B cell (primary cell): ENCODE data around the gene MYADML2. TPM values are rescaled to one million over a fixed set of nuclear protein-coding genes. Genes with fewer than 3 reads are reported as not detected.

Experiments
- ATAC-seq: fragments of 200-7000 bp; cut with Tn5 transposase; one replicate; pipeline ENCODE4 v1.10.0; 2021; ENCODE audit warnings: low read depth, mild to moderate bottlenecking, moderate number of reproducible peaks, moderate library complexity
- CTCF ChIA-PET: fragments of 350-600 bp; sonication (Branson Sonifier 250); formaldehyde crosslinking; loops from one replicate; lab custom pipeline; 2021; ENCODE audit warnings: antibody characterized with exemption, inconsistent platforms; lab: Charles Lee
- POLR2A ChIA-PET: fragments of 350-600 bp; sonication (Branson Sonifier 250); formaldehyde crosslinking; loops from one replicate; lab custom pipeline; 2021; ENCODE audit warnings: antibody characterized with exemption; lab: Charles Lee
- DNase-seq: peaks from one replicate; pipeline ENCODE4 v3.0.0; 2013
- H2AFZ ChIP-seq: 2 replicates; pipeline ENCODE4 v1.6.1; 2012; ENCODE audit warnings: mild to moderate bottlenecking, low read depth, low read length; ENCODE audit not compliant: insufficient read depth, poor library complexity, severe bottlenecking
- H3K27ac ChIP-seq, 2 donors: 1 replicate in 1 of 2; 2 replicates in 1 of 2; pipeline ENCODE4 v1.5.1; 2012 to 2013; ENCODE audit warnings: low read length in 2 of 2, mild to moderate bottlenecking in 2 of 2, moderate library complexity in 1 of 2
- H3K27me3 ChIP-seq, 4 experiments: fragments of 200-600 bp in 1 of 4; sonication (generic) in 1 of 4; replicated peaks in 1 of 4; 1 replicate in 2 of 4; 2 replicates in 2 of 4; pipeline versions ENCODE4 v1.6.1 to v1.7.0; 2013 to 2016; ENCODE audit warnings: low read length in 3 of 4, mild to moderate bottlenecking in 2 of 4, mixed read lengths in 1 of 4, moderate library complexity in 1 of 4; ENCODE audit not compliant: insufficient read depth in 4 of 4, control insufficient read depth in 3 of 4; ENCODE audit errors: control extremely low read depth in 1 of 4
- H3K36me3 ChIP-seq, 2 experiments: replicated peaks in 1 of 2; 1 replicate in 1 of 2; 2 replicates in 1 of 2; pipeline versions ENCODE4 v1.6.1 to v1.7.1; 2013; ENCODE audit warnings: low read length in 1 of 2; ENCODE audit not compliant: insufficient read depth in 2 of 2, control insufficient read depth in 1 of 2; ENCODE audit errors: control extremely low read depth in 1 of 2, extremely low read depth in 1 of 2
- H3K4me1 ChIP-seq, 2 donors: fragments of 200-600 bp in 1 of 2; sonication (generic) in 1 of 2; 1 replicate in 1 of 2; 2 replicates in 1 of 2; pipeline versions ENCODE4 v1.5.1 to v1.6.1; 2013 to 2017; ENCODE audit warnings: low read length in 2 of 2; ENCODE audit not compliant: control insufficient read depth in 2 of 2, insufficient read depth in 2 of 2
- H3K4me2 ChIP-seq: replicated peaks from 2 replicates; pipeline ENCODE3; 2012; ENCODE audit warnings: mild to moderate bottlenecking, low read depth, low read length; ENCODE audit not compliant: poor library complexity, severe bottlenecking
- H3K4me3 ChIP-seq, 5 experiments: fragments of 200-600 bp in 1 of 5; sonication (generic) in 1 of 5; 1 replicate in 3 of 5; 2 replicates in 2 of 5; pipeline versions ENCODE4 v1.5.1 to v1.7.0; 2011 to 2016; ENCODE audit warnings: low read length in 4 of 5, mild to moderate bottlenecking in 4 of 5, low read depth in 2 of 5, control low read depth in 1 of 5, moderate library complexity in 1 of 5; ENCODE audit not compliant: insufficient read depth in 1 of 5; ENCODE audit errors: control extremely low read depth in 1 of 5, extremely low read depth in 1 of 5
- H3K79me2 ChIP-seq: fragments of 200-600 bp; sonication (generic); one replicate; pipeline ENCODE4 v1.6.0; 2016; ENCODE audit warnings: low read length; ENCODE audit not compliant: control insufficient read depth, insufficient read depth
- H3K9ac ChIP-seq: fragments of 200-600 bp; sonication (generic); 2 replicates; pipeline ENCODE4 v1.6.1; 2017; ENCODE audit warnings: mild to moderate bottlenecking, low read length, moderate library complexity
- H3K9me3 ChIP-seq, 3 donors: one replicate each; pipeline versions ENCODE4 v1.6.1 to v1.7.1; 2013; ENCODE audit warnings: low read length in 2 of 3; ENCODE audit not compliant: control insufficient read depth in 2 of 3, insufficient read depth in 1 of 3; ENCODE audit errors: control extremely low read depth in 1 of 3
- H4K20me1 ChIP-seq: 2 replicates; pipeline ENCODE4 v1.6.0; 2012; ENCODE audit warnings: mild to moderate bottlenecking, low read length; ENCODE audit not compliant: insufficient read depth, control insufficient read depth, poor library complexity, severe bottlenecking
- H3K27ac Mint-ChIP-seq: one replicate; pipeline ENCODE4 v1.8.0; 2021; ENCODE audit warnings: mixed read lengths
- H3K27me3 Mint-ChIP-seq: one replicate; pipeline ENCODE4 v1.8.0; 2021; ENCODE audit warnings: mixed read lengths
- H3K4me1 Mint-ChIP-seq: one replicate; pipeline ENCODE4 v1.8.0; 2021; ENCODE audit warnings: mixed read lengths
- H3K4me3 Mint-ChIP-seq: one replicate; pipeline ENCODE4 v1.8.0; 2021; ENCODE audit warnings: mixed read lengths
- H3K9me3 Mint-ChIP-seq: one replicate; pipeline ENCODE4 v1.8.0; 2022; ENCODE audit warnings: mixed read lengths; ENCODE audit not compliant: insufficient read depth
- EZH2 ChIP-seq: IDR thresholded peaks from 2 replicates; pipeline ENCODE4 v1.6.1; 2012; ENCODE audit warnings: borderline replicate concordance, low read depth, mild to moderate bottlenecking, moderate library complexity, low read length; ENCODE audit not compliant: insufficient read depth, poor library complexity, severe bottlenecking
- whole genome bisulfite sequencing: methylation state at CpG from one replicate; pipeline ENCODE4 v1.1.5; 2013; ENCODE audit warnings: missing lambda C conversion rate; ENCODE audit not compliant: insufficient coverage; 5-methylcytosine and 5-hydroxymethylcytosine counted together
- intact Hi-C: fragments of 100-400 bp; cut with micrococcal nuclease; formaldehyde crosslinking; loops from one replicate; pipeline ENCODE4 v1.10.0; 2022
- polyA plus RNA-seq: library from polyadenylated mRNA; depleted of rRNA; stranded (reverse); fragments of >200 nt; gene quantifications from 2 replicates; pipeline ENCODE4 v1.2.3, GENCODE V29; 2012
- total RNA-seq, 2 donors: library from RNA; stranded (reverse); fragments of 120-200 nt in 1 of 2; gene quantifications; 1 replicate in 1 of 2; 2 replicates in 1 of 2; pipeline versions ENCODE4 v1.2.3 to v1.2.4, GENCODE V29; 2013 to 2022
- TF ChIP-seq, protein P1 (sequence below): fragments of 200-600 bp; IDR thresholded peaks from one replicate; pipeline ENCODE4 v1.8.0; 2022; ENCODE audit warnings: antibody characterized with exemption, mild to moderate bottlenecking

Gene MYADML2
- total and polyA plus RNA-seq, 2 donors (not counting 1 experiment from before 2014, with no cell fraction given) = not detected

DNA sequence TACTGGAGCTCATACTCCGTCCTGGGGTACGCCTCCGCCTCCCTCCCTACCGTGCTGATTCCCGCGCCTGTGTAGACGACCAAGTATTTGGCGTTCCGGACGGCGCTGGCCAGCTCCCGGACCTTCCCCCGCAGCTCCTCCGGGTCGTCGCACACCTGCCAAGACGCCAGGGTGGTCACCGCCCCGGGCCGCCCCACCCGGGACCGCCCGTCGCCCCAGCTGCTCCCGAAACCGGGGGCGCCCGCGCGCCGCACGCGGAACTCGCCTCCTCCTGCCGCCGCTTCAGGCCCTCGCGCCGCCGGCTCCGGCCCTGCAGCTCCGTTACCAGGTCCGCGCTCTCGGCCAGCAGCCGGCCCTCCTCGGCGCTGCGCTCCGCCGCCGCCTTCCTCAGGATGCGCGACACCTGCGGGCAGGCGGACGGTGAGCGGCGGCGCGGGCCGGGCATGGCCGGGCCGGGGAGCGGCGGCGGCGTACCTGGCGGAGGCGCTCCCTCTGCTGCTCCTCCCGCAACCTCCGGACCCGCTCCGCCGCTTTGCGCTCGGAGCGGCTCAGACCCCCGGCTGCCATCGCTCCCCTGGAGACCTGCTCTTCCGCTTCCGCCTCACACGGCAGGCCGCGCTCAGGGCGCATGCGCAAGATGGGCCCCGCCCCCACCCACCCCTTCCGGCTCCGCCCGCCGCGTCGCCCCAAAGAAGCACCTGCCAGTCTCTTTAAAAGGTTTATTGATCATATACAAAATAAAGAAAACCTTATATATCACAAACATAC lies 29.3 kb downstream of the MYADML2 start, which contains the start of gene SIRT7:
SIRT7 (minus strand) TSS at position 612 of the 768 bp plus-strand sequence; CDS start at position 567, 45 bp downstream.
- peaks cover 28% of the 10 kb centered on the region for H3K4me1 Mint-ChIP-seq
- peak within 1 kb of the TSS; percentile 91 for H3K4me3 Mint-ChIP-seq
- H3K27ac ChIP-seq = peak within 1 kb of the TSS; percentile 44 to 61
- H3K9me3 ChIP-seq = no peaks in the 10 kb centered on the region
- TF ChIP-seq, protein P1, sequence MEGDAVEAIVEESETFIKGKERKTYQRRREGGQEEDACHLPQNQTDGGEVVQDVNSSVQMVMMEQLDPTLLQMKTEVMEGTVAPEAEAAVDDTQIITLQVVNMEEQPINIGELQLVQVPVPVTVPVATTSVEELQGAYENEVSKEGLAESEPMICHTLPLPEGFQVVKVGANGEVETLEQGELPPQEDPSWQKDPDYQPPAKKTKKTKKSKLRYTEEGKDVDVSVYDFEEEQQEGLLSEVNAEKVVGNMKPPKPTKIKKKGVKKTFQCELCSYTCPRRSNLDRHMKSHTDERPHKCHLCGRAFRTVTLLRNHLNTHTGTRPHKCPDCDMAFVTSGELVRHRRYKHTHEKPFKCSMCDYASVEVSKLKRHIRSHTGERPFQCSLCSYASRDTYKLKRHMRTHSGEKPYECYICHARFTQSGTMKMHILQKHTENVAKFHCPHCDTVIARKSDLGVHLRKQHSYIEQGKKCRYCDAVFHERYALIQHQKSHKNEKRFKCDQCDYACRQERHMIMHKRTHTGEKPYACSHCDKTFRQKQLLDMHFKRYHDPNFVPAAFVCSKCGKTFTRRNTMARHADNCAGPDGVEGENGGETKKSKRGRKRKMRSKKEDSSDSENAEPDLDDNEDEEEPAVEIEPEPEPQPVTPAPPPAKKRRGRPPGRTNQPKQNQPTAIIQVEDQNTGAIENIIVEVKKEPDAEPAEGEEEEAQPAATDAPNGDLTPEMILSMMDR = no peak
- no peak for TF ChIP-seq EZH2
- ChIA-PET POLR2A (interaction anchor here (1.2 kb wide), 1 partner anchor 9 kb away, joined by 6 read pairs; the partner anchor contains the start of gene MAFG), CTCF (interaction anchor here (0.7 to 1.6 kb wide), 3 partner anchors 10 to 26 kb away, joined by 3 to 8 read pairs (median 3); partner anchors contain the start of genes ANAPC11 and MAFG)
- H3K9ac ChIP-seq = peak within 1 kb of the TSS; percentile 78
- peaks cover 62% of the 10 kb centered on the region for H3K79me2 ChIP-seq
- H3K4me3 ChIP-seq = peak within 1 kb of the TSS; percentile 53 to 75 (median 69)
- H4K20me1 ChIP-seq = peaks cover 40% of the 10 kb centered on the region
- H3K36me3 ChIP-seq = peaks cover 0 to 37% of the 10 kb centered on the region in 2 experiments
- WGBS = under 1% methylated on average over 79 of the region's 94 CpGs
- no peaks in the 10 kb centered on the region for H3K27me3 ChIP-seq
- ATAC-seq (peak; percentile 90), DNase-seq (peak; percentile 92)
- H3K27ac Mint-ChIP-seq = peak within 1 kb of the TSS; percentile 90
- peaks cover 13 to 22% of the 10 kb centered on the region in 2 donors for H3K4me1 ChIP-seq
- H2AFZ ChIP-seq = peak within 1 kb of the TSS; percentile 61
- H3K27me3 Mint-ChIP-seq = no peaks in the 10 kb centered on the region
- no peaks in the 10 kb centered on the region for H3K9me3 Mint-ChIP-seq
- peak within 1 kb of the TSS; percentile 88 for H3K4me2 ChIP-seq
- intact Hi-C loops = loop anchor here (1.0 to 2.0 kb wide), 4 partner anchors 9 to 105 kb away; partner anchors contain the start of genes ARHGDIA, CENPX, LRRC45 and P4HB
